Transverse colon (tissue), 4 donors: ENCODE data around the gene C6orf141. TPM values are rescaled to one million over a fixed set of nuclear protein-coding genes. Genes with fewer than 3 reads are reported as not detected.

ENCODE experiments used
- DNase-seq: peaks from one replicate; pipeline ENCODE4 v3.0.0-alpha.2; 2019
- H3K27ac ChIP-seq, 4 donors: fragments of 200-600 bp; sonication (generic); 2 replicates each; pipeline ENCODE4 v1.5.1; 2016 to 2018; ENCODE audit warnings: inconsistent platforms in 4 of 4
- H3K27me3 ChIP-seq: fragments of 200-600 bp; sonication (generic); 2 replicates; pipeline ENCODE4 v1.5.1; 2017; ENCODE audit warnings: inconsistent platforms
- H3K36me3 ChIP-seq, 4 donors: fragments of 200-600 bp; sonication (generic); 2 replicates each; pipeline ENCODE4 v1.5.1; 2017 to 2019; ENCODE audit warnings: inconsistent platforms in 4 of 4
- H3K4me1 ChIP-seq, 4 donors: fragments of 200-600 bp; sonication (generic); 2 replicates each; pipeline ENCODE4 v1.5.1; 2017 to 2020; ENCODE audit warnings: inconsistent platforms in 4 of 4
- H3K4me3 ChIP-seq, 4 donors: fragments of 200-600 bp; sonication (generic); 1 replicate in 1 of 4; 2 replicates in 3 of 4; pipeline versions ENCODE4 v1.5.1 to v1.6.1; 2017 to 2019; ENCODE audit warnings: inconsistent platforms in 4 of 4
- H3K9me3 ChIP-seq, 2 donors: fragments of 200-600 bp; sonication (generic); 2 replicates each; pipeline ENCODE4 v1.5.1; 2017 to 2019; ENCODE audit warnings: inconsistent platforms in 2 of 2
- EP300 ChIP-seq: sonication (generic); formaldehyde crosslinking; IDR thresholded peaks from one replicate; pipeline ENCODE4 v1.6.1; 2017; ENCODE audit warnings: antibody characterized with exemption, low read depth
- POLR2A ChIP-seq: fragments of 450-650 bp; IDR thresholded peaks from one replicate; pipeline ENCODE4 v1.6.1; 2016; ENCODE audit warnings: antibody characterized with exemption, mild to moderate bottlenecking, moderate library complexity
- POLR2AphosphoS5 ChIP-seq, 3 donors: sonication (generic); formaldehyde crosslinking; IDR thresholded peaks; one replicate each; pipeline ENCODE4 v1.6.1; 2016; ENCODE audit warnings: antibody characterized with exemption in 3 of 3
- WGBS, 2 donors: methylation state at CpG; one replicate each; pipeline ENCODE4 v1.1.5; 2018; ENCODE audit warnings: low coverage in 1 of 2; 5-methylcytosine and 5-hydroxymethylcytosine counted together
- in situ Hi-C, 4 donors: fragments of 200-750 bp; cut with MboI; loops; one replicate each; pipeline versions ENCODE4 v1.15.0 to v1.15.1; 2017; ENCODE audit warnings: low sequenced_read_pairs in 3 of 4, low pct_ligation_motif_present in 1 of 4, low pct_unique_long_range_greater_than_20kb in 1 of 4
- intact Hi-C: fragments of 100-400 bp; cut with DNase I; formaldehyde crosslinking; loops from one replicate; pipeline ENCODE4 v1.15.1; 2023; ENCODE audit warnings: low total_unique reads
- total RNA-seq, 4 donors: library from RNA; depleted of rRNA; stranded (reverse); fragments of >200 nt; gene quantifications; one replicate each; pipeline ENCODE4 v1.1.0, GENCODE V29; 2016
- TF ChIP-seq, protein P1 (sequence below), 5 experiments: fragments of 200-600 bp in 3 of 5; fragments of 450-650 bp in 2 of 5; sonication (generic) in 3 of 5; IDR thresholded peaks; 1 replicate in 2 of 5; 2 replicates in 3 of 5; pipeline ENCODE4 v1.5.1; 2016 to 2017; ENCODE audit warnings: antibody characterized with exemption in 5 of 5, inconsistent platforms in 3 of 5, mild to moderate bottlenecking in 2 of 5, moderate library complexity in 1 of 5

C6orf141 gene
- total RNA-seq, 4 donors from 2014 or later = 10.0 to 21.7 (median 17.5) TPM

- intact Hi-C loops = loop anchor here (10.0 kb wide), 1 partner anchor 315 kb away; no protein-coding TSS in a partner anchor
- TF ChIP-seq POLR2A (no peak), EP300 (no peak), POLR2AphosphoS5 (IDR thresholded peaks at IDR 0.05) (no peak)
- TF ChIP-seq, protein P1, sequence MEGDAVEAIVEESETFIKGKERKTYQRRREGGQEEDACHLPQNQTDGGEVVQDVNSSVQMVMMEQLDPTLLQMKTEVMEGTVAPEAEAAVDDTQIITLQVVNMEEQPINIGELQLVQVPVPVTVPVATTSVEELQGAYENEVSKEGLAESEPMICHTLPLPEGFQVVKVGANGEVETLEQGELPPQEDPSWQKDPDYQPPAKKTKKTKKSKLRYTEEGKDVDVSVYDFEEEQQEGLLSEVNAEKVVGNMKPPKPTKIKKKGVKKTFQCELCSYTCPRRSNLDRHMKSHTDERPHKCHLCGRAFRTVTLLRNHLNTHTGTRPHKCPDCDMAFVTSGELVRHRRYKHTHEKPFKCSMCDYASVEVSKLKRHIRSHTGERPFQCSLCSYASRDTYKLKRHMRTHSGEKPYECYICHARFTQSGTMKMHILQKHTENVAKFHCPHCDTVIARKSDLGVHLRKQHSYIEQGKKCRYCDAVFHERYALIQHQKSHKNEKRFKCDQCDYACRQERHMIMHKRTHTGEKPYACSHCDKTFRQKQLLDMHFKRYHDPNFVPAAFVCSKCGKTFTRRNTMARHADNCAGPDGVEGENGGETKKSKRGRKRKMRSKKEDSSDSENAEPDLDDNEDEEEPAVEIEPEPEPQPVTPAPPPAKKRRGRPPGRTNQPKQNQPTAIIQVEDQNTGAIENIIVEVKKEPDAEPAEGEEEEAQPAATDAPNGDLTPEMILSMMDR (IDR thresholded peaks at IDR 0.05) = no peak
- in situ Hi-C loops = loop anchor here in 3 of 4 donors (10.0 to 25.0 kb wide), 2 partner anchors 85 to 307 kb away; no protein-coding TSS in a partner anchor
These were observed 20.2 kb upstream of the C6orf141 start for GRCh38 chr6:49530141-49530776.

GRCh38 chr6:49531774-49532569, 18.5 kb upstream of the C6orf141 start:
- no peak for DNase-seq
- TF ChIP-seq POLR2A (no peak), POLR2AphosphoS5 (IDR thresholded peaks at IDR 0.05) (no peak)
- TF ChIP-seq, protein P1 (IDR thresholded peaks at IDR 0.05) = peak; percentile 61 to 87 (median 71)
- H3K4me1 ChIP-seq = peaks cover 0 to 4% (median 2%) of the 10 kb centered on the region in 4 donors
- intact Hi-C loops (loop anchor here (10.0 kb wide), 1 partner anchor 313 kb away; no protein-coding TSS in a partner anchor), in situ Hi-C loops (loop anchor here in 3 of 4 donors (10.0 to 25.0 kb wide), 2 partner anchors 83 to 305 kb away; no protein-coding TSS in a partner anchor)
- H3K9me3 ChIP-seq = no peaks in the 10 kb centered on the region
- no peaks in the 10 kb centered on the region for H3K36me3 ChIP-seq
- H3K4me3 ChIP-seq = no peak overlapping the region
- WGBS, 2 donors = 0 to 8% methylated on average over 3 of the region's 3 CpGs
- no peaks in the 10 kb centered on the region for H3K27me3 ChIP-seq
- no peak overlapping the region for H3K27ac ChIP-seq

More at GRCh38 chr6:49530141-49530776, 20.2 kb upstream of the C6orf141 start:
- Histone ChIP-seq H3K27me3 (no peaks in the 10 kb centered on the region), H3K36me3 (no peaks in the 10 kb centered on the region), H3K9me3 (no peaks in the 10 kb centered on the region), H3K4me1 (peaks cover 0 to 11% (median 5%) of the 10 kb centered on the region in 4 donors), H3K4me3 (no peak overlapping the region), H3K27ac (no peak overlapping the region)
- no peak for DNase-seq
- WGBS, 2 donors = 69% methylated on average over 2 of the region's 2 CpGs

GRCh38 chr6:49535795-49536194, 14.7 kb upstream of the C6orf141 start:
- no peaks in the 10 kb centered on the region for H3K36me3 ChIP-seq
- WGBS, 2 donors = 66 to 79% methylated on average over 5 of the region's 5 CpGs
- intact Hi-C loops = loop anchor here (10.0 kb wide), 1 partner anchor 309 kb away; no protein-coding TSS in a partner anchor
- H3K9me3 ChIP-seq = no peaks in the 10 kb centered on the region
- no peak overlapping the region for H3K27ac ChIP-seq
- no peak overlapping the region for H3K4me3 ChIP-seq
- TF ChIP-seq, protein P1 (IDR thresholded peaks at IDR 0.05) = no peak
- TF ChIP-seq POLR2AphosphoS5 (IDR thresholded peaks at IDR 0.05) (no peak), EP300 (no peak), POLR2A (no peak)
- no peak for DNase-seq
- in situ Hi-C loops = loop anchor here in 3 of 4 donors (10.0 to 25.0 kb wide), 2 partner anchors 79 to 302 kb away; no protein-coding TSS in a partner anchor
- no peaks in the 10 kb centered on the region for H3K4me1 ChIP-seq
- no peaks in the 10 kb centered on the region for H3K27me3 ChIP-seq

- Histone ChIP-seq H3K4me1 (no peaks in the 10 kb centered on the region), H3K36me3 (no peaks in the 10 kb centered on the region), H3K27me3 (no peaks in the 10 kb centered on the region), H3K4me3 (no peak overlapping the region), H3K9me3 (no peaks in the 10 kb centered on the region), H3K27ac (no peak overlapping the region)
- in situ Hi-C loops (loop anchor here in 3 of 4 donors (10.0 to 25.0 kb wide), 2 partner anchors 76 to 298 kb away; no protein-coding TSS in a partner anchor), intact Hi-C loops (loop anchor here (10.0 kb wide), 1 partner anchor 306 kb away; no protein-coding TSS in a partner anchor)
- 92 to 100% methylated on average over 2 to 3 of the region's 3 CpGs for WGBS, 2 donors
- TF ChIP-seq EP300 (no peak), POLR2AphosphoS5 (IDR thresholded peaks at IDR 0.05) (no peak), POLR2A (no peak)
- TF ChIP-seq, protein P1 (IDR thresholded peaks at IDR 0.05) = no peak
- DNase-seq = no peak
These were observed 11.4 kb upstream of the C6orf141 start for GRCh38 chr6:49539102-49539501.
